NCI-H128 (cell line): ENCODE data around the gene PDK4.
A peak's percentile ranks its signal among the peaks of the same experiment; 100 is the strongest.
"Not testable (repeated sequence)": the region's sequence is repeated elsewhere in the genome, so short reads cannot be mapped to it uniquely, and the experiment has no call there.

ENCODE experiments used
- DNase-seq: peaks from one replicate; lab custom pipeline; 2025; ENCODE audit not compliant: unreplicated experiment; lab: John Stamatoyannopoulos, UW

The PDK4 gene

DNA sequence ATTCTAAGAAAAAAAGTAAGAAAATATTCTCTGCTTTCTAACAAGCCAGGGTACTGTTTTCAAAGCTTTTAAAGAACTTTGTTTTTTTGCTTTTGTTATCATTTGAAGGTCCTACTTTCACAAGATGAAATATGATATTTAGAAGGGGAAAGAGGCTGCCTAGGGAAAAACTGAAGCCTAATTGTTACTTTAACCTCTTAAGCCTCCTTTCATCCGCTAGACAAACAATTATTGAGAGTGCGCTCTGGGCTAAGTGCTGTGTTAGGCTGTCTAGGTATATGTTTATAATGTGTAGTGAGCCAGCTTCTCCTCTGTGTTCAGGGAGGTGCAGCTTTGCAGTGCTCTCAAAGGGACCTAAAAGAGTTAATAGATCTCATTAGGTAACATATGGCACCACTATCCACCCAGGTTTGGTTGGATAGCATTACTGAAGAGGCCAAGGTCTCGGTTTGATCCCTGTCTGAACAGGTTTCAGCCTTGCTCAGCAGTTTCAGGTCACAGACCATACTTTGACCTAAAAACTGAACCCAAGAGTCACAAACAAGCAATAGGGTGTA, 17.9 kb downstream of the PDK4 start:
- peak; percentile 89 for DNase-seq

DNA sequence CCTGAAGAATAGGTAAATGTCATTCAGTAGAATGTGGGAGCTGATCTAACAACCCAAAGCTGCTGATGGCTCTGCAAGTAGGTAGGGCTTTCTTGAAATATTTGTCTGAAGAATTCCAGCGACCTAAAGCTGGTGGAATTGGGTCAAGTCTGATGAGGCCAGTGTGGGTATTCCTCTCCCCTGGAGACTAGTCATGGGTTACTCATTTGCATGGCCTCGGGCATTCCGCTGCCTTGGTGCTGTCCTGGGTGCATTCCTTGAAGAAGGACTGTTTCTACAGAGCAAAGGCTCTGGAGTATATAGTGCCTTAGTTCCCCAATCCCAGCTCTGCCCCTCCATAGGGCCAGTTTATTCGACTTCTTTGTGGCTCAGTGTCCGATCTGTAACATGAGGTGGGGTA, 19.2 kb downstream of the PDK4 start:
- no peak for DNase-seq

DNA sequence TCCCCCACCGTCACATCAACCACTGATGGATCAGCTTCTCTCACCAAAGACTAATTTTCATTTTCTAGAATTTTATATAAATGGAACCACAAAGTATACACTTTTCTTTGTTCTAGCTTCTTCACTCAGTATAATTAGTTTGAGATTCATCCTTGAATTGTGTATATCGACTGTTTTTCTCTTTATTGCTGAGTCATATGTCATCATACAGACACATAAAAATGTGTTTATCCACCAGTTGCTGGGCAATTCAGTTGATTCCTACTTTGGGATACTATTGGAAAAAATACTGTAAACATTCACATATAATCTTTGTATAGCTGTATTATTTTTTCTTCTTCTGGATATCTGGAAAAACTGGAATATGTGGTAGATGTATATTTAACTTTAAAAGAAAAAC, 26.6 kb downstream of the PDK4 start:
- DNase-seq = no peak

DNA sequence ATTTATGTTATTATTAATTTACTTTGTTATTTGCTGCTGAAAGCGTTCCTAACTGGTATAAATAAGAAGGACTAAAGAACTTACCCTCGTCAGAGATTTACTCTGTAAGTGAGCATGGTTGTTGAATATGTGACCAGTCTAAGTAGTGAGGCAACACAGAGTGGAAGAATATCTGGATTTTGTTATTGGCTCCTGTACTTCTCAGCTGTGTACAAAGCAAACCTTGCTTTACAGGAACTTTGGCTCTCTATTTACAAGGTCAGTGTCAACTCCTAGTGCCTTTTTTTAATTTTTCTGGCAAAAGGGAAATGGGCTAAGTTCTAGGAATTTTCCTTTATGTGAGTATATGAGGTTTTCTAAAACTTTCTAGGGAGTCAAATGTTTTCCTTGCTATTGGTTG, 35.6 kb downstream of the PDK4 start:
- DNase-seq = no peak

DNA sequence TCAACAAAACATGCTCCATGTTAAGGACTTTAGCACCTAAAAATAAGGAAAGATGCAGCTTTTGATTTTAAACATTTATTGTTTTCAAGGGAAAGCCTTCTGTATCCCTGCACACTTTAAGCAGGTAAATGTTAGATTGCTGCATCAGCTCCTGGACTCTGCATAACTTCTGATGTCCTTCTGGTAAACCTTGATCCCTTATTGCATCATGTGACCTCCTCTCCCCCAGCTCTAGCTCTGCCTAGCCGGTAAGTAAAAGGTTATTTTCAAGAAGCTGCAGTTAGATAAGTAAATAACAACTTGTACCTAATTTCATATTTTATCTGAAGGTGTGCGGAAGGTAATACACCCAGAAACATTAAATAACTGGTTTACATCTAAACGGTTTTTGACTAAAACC, 37.5 kb downstream of the PDK4 start:
- no peak for DNase-seq

DNA sequence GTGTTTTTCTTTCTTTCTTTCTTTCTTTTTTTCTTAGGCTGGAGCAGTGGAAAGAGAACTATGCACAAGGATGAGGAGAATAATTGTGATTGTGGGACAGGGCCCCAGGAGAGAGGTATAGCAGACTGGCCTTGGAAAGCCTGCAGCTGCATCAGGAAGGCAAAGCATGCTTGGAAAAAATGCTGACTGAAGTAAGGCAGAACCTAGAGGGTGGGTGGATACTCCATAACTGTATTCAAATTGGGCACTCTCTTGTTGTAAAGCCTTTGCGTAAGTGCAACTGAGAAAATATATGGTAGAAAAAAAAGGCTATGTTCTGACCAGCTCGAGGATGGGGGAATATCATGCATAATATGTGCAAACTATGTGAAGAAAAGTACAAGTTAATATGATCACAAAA, 39.5 kb downstream of the PDK4 start:
- DNase-seq = no peak

DNA sequence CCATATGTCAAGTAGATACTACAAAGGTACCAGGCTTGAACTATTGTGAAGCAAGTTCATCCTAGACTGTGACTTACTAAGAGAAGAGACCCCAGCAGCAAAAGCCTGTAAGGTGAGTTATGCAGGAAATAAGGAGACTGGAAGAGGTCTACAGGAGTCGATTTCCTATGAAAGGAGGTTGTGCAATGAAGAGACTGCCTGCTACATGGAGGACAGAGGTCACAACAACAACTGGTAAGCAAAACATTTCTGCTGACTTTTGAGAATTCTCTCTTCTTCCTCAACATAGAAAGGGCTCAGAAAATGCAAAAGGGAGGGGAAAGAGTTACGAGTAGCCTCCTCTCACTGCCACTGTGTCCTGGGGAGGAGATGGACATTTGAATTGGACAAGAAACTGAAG, 42.4 kb downstream of the PDK4 start:
- DNase-seq = no peak

DNA sequence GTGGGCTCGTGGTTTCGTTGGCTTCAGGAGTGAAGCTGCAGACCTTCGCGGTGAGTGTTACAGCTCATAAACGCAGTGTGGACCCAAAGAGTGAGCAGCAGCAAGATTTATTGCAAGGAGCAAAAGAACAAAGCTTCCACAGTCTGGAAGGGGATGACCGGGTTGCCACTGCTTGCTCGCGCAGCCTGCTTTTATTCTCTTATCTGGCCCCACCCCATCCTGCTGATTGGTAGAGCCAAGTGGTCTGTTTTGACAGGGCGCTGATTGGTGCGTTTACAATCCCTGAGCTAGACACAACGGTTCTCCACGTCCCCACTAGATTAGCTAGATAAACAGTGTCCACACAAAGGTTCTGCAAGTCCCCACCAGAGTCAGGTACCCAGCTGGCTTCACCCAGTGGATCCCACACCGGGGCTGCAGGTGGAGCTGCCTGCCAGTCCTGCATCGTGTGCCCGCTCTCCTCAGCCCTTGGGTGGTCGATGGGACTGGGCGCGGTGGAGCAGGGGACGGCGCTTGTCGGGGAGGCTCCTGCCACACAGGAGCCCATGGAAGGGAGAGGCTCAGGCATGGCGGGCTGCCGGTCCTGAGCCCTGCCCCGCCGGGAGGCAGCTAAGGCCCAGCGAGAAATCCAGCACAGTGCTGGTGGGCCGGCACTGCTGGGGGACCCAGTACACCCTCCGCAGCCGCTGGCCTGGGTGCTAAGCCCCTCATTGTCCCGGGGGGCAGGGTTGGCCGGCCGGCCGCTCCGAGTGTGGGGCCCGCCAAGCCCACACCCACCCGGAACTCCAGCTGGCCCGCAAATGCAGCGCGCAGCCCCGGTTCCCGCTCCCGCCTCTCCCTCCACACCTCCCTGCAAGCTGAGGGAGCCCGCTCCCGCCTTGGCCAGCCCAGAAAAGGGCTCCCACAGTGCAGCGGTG, 44.0 kb downstream of the PDK4 start:
- not testable (repeated sequence) for DNase-seq

DNA sequence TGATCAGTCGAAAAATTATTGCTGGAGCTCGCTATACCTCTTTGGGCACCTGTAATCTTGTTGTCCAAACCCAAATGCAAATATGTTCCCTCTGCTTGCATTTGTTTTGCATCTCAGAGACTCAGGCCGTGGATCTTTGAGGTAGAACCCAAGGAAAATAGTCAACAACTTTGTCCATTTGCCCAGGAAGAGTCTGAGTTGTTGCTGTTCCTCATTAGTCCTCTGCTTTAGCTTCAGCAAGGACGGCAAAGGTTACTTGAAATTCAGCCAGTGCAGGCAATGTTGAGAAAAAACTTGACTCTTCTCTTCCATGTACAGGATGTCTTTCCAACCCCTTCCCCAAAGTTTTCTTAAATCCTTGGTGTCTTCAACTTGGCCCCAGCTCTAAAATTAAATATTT, 45.8 kb downstream of the PDK4 start:
- DNase-seq = no peak

DNA sequence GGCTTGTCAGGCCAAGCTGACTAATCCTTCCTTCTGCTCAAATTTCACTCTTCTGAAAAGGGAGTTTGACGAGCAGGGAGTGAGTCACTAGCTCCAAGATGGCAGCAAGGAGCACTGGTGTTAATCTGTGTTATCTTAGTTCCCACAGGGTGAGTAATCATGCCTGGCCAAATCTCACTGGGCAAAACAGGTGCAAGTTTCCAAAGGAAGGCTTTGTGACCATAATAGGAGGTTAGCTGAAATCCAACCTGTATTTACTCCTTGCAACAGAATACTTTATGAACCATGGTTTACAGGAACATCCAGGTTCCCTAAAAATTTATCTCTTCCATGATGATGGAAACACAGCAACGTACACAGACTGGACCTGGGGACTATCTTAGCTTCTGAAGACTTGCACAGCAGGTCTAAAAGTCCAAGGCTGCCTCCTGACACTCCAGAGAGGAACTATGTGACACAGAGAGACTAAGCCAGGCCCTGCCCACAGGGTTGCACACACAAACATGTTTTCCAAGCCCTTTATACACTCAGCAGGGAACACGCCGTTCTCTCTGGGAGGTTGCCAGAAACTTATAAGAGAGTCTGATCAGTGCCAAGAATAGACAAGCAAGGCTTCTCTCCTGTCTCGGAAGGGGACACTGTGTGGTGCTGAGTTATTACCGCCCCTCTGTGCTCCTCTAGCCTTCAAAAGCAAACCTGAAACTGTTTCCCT, 46.3 kb downstream of the PDK4 start:
- peak; percentile 49 for DNase-seq

DNA sequence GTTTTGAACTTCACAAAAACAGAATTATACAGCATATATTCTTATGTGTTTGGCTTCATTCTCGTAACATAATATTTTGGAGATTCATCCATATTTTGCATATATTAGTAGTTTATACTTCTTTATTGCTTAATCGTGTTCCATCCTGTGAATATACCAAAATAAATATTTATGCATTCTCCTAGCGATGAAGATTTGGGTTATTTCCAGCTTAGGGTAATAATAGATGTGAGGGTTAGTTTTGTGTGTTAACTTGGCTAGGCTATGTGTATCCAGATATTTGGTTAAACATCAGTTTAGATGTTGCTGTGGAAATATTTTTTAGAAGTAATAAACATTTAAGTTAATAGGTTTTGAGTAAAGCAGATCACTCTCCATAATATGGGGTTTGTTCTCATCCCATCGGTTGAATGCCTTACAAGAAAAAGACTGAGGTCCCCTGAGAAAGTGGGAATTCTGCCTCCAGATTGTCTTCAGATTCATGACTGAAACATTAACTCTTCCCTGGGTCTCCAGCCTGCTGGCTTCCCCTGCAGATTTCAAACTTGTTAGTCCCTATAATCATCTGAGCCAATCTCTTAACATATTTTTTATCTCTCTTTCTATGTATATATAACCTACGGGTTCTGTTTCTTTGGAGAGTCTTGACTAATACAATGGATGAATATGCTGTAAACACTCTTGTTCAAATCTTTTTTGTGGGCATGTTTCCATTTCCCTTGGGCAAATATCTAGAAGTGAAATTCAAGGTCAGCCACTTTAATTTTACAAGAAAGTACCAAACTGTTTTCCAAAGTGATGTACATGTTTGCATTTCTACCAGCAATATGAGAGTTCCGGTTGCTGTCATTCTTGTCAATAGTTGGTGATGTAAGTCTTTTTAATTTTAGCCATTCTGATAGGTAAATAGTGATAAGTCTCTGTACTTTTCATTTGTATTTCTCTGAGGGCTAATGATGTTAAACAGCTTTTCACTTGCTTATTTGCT, 48.7 kb downstream of the PDK4 start:
- DNase-seq = no peak

DNA sequence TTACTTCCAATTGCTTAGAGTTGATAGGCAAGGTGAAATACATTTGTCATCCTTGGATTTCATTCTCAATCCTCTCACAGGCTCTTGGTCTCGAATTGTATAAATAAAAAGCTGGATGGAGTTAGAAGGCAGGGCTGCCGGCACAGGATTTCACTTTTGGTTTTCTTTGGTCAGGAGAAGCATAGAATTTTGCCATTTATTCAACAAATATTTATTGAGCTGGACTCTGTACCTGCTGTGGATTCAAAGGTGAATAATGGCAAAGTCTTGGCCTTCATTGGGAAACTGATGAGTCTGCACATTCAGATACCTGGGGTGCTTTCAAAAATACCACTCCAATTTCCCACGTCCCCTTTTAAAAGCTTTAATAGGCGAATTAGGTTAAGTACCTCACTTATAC, 49.7 kb downstream of the PDK4 start:
- DNase-seq = no peak

DNA sequence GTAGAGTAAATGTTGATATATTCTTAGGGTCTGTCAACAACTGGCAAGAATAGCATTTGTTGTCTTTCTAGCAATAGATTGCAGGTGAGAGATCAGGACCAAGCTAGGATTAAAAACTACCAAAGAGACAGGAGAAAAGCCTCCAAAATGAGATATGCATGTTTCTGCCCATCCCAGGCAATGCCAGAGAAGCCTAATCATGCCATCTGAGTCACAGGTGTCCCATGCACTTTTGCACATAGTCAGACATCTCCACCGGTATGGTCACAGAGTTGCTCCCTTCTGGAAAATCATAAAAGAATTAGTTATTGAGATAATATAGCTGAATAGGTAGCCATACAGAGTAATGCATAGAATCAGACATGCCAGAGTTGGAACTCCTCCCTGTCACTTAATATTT, 50.6 kb downstream of the PDK4 start:
- no peak for DNase-seq

DNA sequence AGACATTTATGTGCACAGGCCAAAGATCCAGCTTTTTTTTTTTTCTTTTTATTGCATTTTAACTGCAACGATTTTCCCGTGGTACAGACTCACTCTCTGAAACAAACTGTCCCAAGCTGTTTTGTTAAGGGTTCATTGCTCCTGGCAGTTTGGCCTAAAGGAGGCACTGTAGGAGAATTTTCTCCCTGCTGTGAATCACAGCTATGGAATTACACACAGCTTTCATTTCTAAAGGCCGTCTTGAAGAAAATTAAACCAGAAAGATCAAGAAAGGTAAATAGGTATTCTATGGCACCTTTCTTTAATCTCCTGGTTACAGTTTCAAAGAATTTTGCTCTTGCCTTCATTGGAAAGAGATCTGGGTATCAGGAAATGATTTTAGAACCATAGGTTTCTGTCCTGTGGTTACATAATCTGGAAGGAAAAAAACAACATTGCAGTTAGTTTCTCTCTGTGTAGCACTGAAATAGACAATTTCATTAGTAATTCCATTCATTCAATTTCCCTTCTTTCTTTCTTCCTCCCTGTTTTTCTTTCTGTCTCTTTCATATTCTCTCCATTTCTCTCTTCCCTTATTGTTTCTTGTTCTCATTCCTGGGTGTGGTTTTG, 51.2 kb downstream of the PDK4 start:
- DNase-seq = no peak

DNA sequence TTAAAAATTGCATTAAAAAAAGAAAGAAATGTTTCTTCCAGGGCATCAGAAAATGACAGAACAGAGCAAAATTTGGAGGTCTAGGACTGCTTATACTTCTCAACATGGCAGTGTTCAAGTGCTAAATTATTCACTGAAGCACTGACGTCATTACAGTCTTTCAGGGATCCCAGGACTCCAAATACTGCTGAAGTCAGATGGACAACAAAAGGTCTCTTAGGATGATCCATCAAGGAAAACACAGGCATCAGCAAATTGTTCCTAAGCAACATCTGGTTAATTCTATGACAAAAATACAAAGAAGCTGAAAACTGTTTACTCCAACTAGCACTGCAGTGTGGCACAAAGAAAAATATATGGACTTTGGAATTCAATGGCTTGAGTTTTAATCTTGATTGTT, 52.1 kb downstream of the PDK4 start:
- no peak for DNase-seq

DNA sequence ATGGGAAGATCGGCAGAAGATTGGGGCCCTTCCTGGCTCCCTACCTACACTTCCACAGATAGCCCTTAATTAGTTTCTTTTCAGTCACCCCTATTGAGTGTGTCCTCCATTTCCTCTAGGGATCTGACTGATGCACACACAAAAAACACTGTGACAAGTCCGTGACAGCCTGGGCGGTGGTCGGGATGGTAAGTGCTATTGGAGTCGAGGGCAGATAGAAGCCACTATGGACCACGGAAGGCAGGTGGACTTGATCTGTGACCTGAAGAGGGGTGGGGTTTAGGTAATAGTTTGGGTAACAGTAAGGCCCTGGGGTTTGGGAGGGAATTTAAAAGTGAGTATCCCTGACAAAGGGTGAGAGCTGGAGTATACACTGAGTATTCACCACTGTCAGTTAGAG, 53.0 kb downstream of the PDK4 start:
- DNase-seq = no peak

DNA sequence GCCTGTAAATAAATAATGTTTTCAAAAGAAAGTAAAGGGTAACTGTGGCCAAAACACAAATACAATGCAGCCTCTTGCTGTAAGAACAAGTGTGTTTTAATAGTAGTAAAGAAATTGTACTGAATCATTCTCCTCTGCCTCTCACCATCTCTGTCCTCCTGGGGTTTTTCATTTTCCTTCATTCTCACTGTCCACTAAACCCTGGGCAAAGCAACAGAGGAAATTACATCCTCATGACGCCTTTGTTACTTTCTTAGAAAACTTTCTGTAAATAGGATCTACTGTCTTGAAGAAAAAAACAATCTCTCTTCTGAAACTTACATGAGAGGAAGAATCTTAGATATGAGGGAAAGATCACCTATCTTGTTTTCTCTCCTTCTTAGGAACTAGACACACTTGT, 56.0 kb downstream of the PDK4 start:
- DNase-seq = no peak

DNA sequence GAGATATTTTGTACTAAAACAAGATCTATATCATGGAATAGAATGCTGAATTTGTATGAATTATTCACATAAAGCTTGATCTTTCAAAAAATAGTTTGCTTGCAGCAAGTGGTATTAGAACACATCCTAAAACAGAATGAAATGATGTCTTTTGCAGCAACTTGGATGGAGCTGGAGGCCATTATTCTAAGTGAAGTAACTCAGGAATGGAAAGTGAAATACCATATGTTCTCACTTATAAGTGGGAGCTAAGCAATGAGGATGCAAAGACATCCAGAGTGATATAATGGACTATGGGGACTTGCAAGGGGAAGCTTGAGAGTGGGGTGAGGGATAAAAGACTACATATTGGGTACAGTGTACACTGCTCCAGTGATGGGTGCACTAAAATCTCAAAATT, 56.9 kb downstream of the PDK4 start:
- no peak for DNase-seq

DNA sequence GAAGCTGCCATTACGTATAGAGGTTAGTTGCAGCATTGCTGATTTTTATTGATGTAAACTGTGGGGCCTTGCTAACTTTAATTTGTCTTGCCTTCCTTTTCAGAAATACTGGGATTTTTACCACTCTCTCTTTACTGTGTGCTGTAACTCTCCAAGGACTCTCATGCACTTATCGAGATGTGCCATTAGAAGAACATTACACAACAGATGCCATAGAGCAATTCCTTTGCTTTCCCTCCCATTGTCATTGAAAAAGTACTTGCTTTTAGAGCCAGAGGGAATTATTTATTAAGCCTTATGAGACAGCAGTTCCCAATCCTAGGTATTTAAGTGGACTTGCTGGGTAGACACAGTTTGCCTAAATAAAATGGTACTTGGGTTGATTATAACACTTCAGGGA, 58.8 kb downstream of the PDK4 start:
- DNase-seq = no peak

DNA sequence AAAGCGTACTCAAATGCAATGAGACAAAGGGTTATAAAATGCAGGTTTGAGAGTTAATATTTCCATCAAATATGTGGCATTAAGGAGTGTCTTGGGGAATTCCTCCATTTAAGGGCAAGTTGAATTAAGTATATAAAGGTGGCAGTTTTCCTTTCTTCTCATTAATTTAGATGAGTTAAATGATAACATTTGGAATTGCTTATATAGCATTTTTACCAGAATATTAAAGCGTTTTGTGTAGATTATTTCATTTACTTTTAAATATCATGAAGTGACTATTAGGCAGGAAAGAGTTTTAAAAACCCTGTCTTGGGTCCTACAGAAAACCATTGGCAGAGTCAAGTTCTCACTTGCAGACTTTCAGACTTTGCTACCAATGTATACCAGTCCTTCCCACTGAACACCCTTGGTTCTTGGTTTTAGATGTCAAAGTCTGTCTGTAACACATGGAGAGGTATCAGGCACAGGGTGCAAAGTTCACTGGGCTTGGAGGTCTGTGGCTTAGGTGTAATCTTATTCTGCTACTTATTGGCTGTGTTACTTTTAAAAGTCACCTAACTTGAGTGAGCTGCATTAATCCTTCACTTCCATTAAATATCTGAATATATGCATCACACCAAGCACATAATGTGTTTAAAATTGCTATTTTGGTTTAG, 59.5 kb downstream of the PDK4 start:
- no peak for DNase-seq
